SIG-M5 treated with dmso at 0.1 percent for 504 hours (cell line): ENCODE results near the gene ANKRD49.

Experiments
- DNase-seq: peaks from one replicate; lab custom pipeline; 2025; ENCODE audit not compliant: unreplicated experiment; lab: John Stamatoyannopoulos, UW

ANKRD49 gene

GRCh38 chr11:94493281-94494125 lies at the start of gene ANKRD49, which contains the start of gene MRE11:
TSS of gene ANKRD49 (plus strand) at chr11:94493984. CDS start at chr11:94496694, 2,710 bp downstream.
TSS of gene MRE11 (minus strand) at chr11:94493844. CDS start at chr11:94492801, 1,043 bp downstream.
- DNase-seq = peak; percentile 94

- no peak for DNase-seq
These were observed 48.1 kb upstream of the ANKRD49 start for GRCh38 chr11:94445641-94446040.

- DNase-seq = no peak
These were observed 46.6 kb upstream of the ANKRD49 start for GRCh38 chr11:94447149-94447548.

- DNase-seq = no peak
These were observed 44.8 kb upstream of the ANKRD49 start for GRCh38 chr11:94449029-94449428.

GRCh38 chr11:94449437-94449836 lies 44.3 kb upstream of the ANKRD49 start:
- peak; percentile 25 for DNase-seq

- no peak for DNase-seq
These were observed 43.7 kb upstream of the ANKRD49 start for GRCh38 chr11:94450048-94450447.

- DNase-seq = no peak
These were observed 40.8 kb upstream of the ANKRD49 start for GRCh38 chr11:94452988-94453387.

- no peak for DNase-seq
These were observed 39.5 kb upstream of the ANKRD49 start for GRCh38 chr11:94454301-94454700.

GRCh38 chr11:94455861-94456260 lies 37.9 kb upstream of the ANKRD49 start:
- DNase-seq = no peak

- DNase-seq = no peak
These were observed 36.4 kb upstream of the ANKRD49 start for GRCh38 chr11:94457118-94458029.

- no peak for DNase-seq
These were observed 34.2 kb upstream of the ANKRD49 start for GRCh38 chr11:94459576-94459975.

- no peak for DNase-seq
These were observed 24.4 kb upstream of the ANKRD49 start for GRCh38 chr11:94469416-94469815.

GRCh38 chr11:94472916-94473799 lies 20.6 kb upstream of the ANKRD49 start:
- peak; percentile 92 for DNase-seq

GRCh38 chr11:94477624-94478023 lies 16.2 kb upstream of the ANKRD49 start:
- DNase-seq = no peak

- no peak for DNase-seq
These were observed 12.4 kb upstream of the ANKRD49 start for GRCh38 chr11:94481342-94481741.

- DNase-seq = no peak
These were observed 7.7 kb upstream of the ANKRD49 start for GRCh38 chr11:94486068-94486467.

- DNase-seq = peak; percentile 34
These were observed 419 bp downstream of the ANKRD49 start for GRCh38 chr11:94494126-94494680.

GRCh38 chr11:94500181-94500580 lies 6.4 kb downstream of the ANKRD49 start:
- DNase-seq = no peak

GRCh38 chr11:94501522-94501921 lies 7.7 kb downstream of the ANKRD49 start:
- DNase-seq = no peak

GRCh38 chr11:94504689-94505293 lies 11.0 kb downstream of the ANKRD49 start:
- peak; percentile 54 for DNase-seq
